Neural crest cell (in vitro differentiated cells): Measurements from ENCODE around the gene SLC7A1. TPM values are rescaled to one million over a fixed set of nuclear protein-coding genes. Genes with fewer than 3 reads are reported as not detected.

Experiments
- DNase-seq: peaks from one replicate; pipeline ENCODE4 v3.0.0; 2021; ENCODE audit warnings: low read depth, mixed read lengths, low spot score
- H3K27ac Mint-ChIP-seq: one replicate; pipeline ENCODE4 v1.8.0; 2021; ENCODE audit warnings: mild to moderate bottlenecking, mixed read lengths; ENCODE audit not compliant: unreplicated experiment
- H3K27me3 Mint-ChIP-seq: 2 replicates; pipeline ENCODE4 v1.8.0; 2021; ENCODE audit warnings: low read depth, mild to moderate bottlenecking, mixed read lengths
- H3K36me3 Mint-ChIP-seq: 2 replicates; pipeline ENCODE4 v1.8.0; 2021; ENCODE audit warnings: low read depth, mild to moderate bottlenecking, mixed read lengths
- H3K4me1 Mint-ChIP-seq: 2 replicates; pipeline ENCODE4 v1.8.0; 2021; ENCODE audit warnings: mixed read lengths
- H3K4me3 Mint-ChIP-seq: one replicate; pipeline ENCODE4 v1.8.0; 2021; ENCODE audit warnings: mild to moderate bottlenecking, mixed read lengths
- H3K9me3 Mint-ChIP-seq: 2 replicates; pipeline ENCODE4 v1.8.0; 2021; ENCODE audit warnings: mixed read lengths
- CTCF ChIP-seq: fragments of 200-600 bp; sonication (generic); conservative IDR thresholded peaks from 2 replicates; pipeline ENCODE4 v1.5.0; 2021; ENCODE audit warnings: antibody characterized with exemption, mild to moderate bottlenecking
- total RNA-seq: library from RNA; stranded (reverse); gene quantifications from 2 replicates; pipeline ENCODE4 v1.2.1, GENCODE V29; 2021

The SLC7A1 gene
- total RNA-seq, 1 donor from 2014 or later = 69.7 TPM

- Mint-ChIP-seq H3K4me3 (no peak overlapping the region), H3K36me3 (peaks cover 26% of the 10 kb centered on the region), H3K27ac (no peak overlapping the region), H3K27me3 (no peaks in the 10 kb centered on the region), H3K4me1 (peaks cover 23% of the 10 kb centered on the region), H3K9me3 (no peaks in the 10 kb centered on the region)
- DNase-seq = no peak
- TF ChIP-seq CTCF = no peak
Observed at GRCh38 chr13:29525757-29526156, 69.7 kb downstream of the SLC7A1 start.

- H3K9me3 Mint-ChIP-seq = no peaks in the 10 kb centered on the region
- H3K27ac Mint-ChIP-seq = no peak overlapping the region
- H3K4me3 Mint-ChIP-seq = no peak overlapping the region
- peaks cover 23% of the 10 kb centered on the region for H3K4me1 Mint-ChIP-seq
- DNase-seq = no peak
- no peaks in the 10 kb centered on the region for H3K27me3 Mint-ChIP-seq
- peaks cover 32% of the 10 kb centered on the region for H3K36me3 Mint-ChIP-seq
- TF ChIP-seq CTCF = no peak
Observed at GRCh38 chr13:29524641-29525040, 70.8 kb downstream of the SLC7A1 start.

- H3K4me1 Mint-ChIP-seq = peaks cover 23% of the 10 kb centered on the region
- TF ChIP-seq CTCF = no peak
Observed at GRCh38 chr13:29524176-29524575, 71.3 kb downstream of the SLC7A1 start.

GRCh38 chr13:29523199-29523961 lies 72.1 kb downstream of the SLC7A1 start:
- Mint-ChIP-seq H3K9me3 (no peaks in the 10 kb centered on the region), H3K36me3 (peaks cover 24% of the 10 kb centered on the region), H3K4me3 (no peak overlapping the region), H3K4me1 (peaks cover 23% of the 10 kb centered on the region), H3K27ac (no peak overlapping the region), H3K27me3 (no peaks in the 10 kb centered on the region)
- DNase-seq = no peak
- no peak for TF ChIP-seq CTCF

More at GRCh38 chr13:29524176-29524575, 71.3 kb downstream of the SLC7A1 start:
- Mint-ChIP-seq H3K27me3 (no peaks in the 10 kb centered on the region), H3K9me3 (no peaks in the 10 kb centered on the region), H3K27ac (no peak overlapping the region), H3K36me3 (peaks cover 28% of the 10 kb centered on the region), H3K4me3 (no peak overlapping the region)
- DNase-seq = no peak

- no peak for TF ChIP-seq CTCF
- Mint-ChIP-seq H3K27ac (no peak overlapping the region), H3K36me3 (peaks cover 20% of the 10 kb centered on the region), H3K4me3 (no peak overlapping the region), H3K4me1 (peaks cover 11% of the 10 kb centered on the region), H3K9me3 (no peaks in the 10 kb centered on the region), H3K27me3 (no peaks in the 10 kb centered on the region)
- DNase-seq = no peak
Observed at GRCh38 chr13:29522044-29522685, 73.3 kb downstream of the SLC7A1 start.
